HG03442 (cell line): ENCODE results near the gene THEMIS.
"Not testable (repeated sequence)": the region's sequence is repeated elsewhere in the genome, so short reads cannot be mapped to it uniquely, and the experiment has no call there.

Experiments used
- ATAC-seq: cut with Tn5 transposase; IDR thresholded peaks from one replicate; pipeline ENCODE4 v1.9.1; 2021; ENCODE audit warnings: mild to moderate bottlenecking, moderate library complexity; ENCODE audit not compliant: unreplicated experiment

The THEMIS gene

DNA sequence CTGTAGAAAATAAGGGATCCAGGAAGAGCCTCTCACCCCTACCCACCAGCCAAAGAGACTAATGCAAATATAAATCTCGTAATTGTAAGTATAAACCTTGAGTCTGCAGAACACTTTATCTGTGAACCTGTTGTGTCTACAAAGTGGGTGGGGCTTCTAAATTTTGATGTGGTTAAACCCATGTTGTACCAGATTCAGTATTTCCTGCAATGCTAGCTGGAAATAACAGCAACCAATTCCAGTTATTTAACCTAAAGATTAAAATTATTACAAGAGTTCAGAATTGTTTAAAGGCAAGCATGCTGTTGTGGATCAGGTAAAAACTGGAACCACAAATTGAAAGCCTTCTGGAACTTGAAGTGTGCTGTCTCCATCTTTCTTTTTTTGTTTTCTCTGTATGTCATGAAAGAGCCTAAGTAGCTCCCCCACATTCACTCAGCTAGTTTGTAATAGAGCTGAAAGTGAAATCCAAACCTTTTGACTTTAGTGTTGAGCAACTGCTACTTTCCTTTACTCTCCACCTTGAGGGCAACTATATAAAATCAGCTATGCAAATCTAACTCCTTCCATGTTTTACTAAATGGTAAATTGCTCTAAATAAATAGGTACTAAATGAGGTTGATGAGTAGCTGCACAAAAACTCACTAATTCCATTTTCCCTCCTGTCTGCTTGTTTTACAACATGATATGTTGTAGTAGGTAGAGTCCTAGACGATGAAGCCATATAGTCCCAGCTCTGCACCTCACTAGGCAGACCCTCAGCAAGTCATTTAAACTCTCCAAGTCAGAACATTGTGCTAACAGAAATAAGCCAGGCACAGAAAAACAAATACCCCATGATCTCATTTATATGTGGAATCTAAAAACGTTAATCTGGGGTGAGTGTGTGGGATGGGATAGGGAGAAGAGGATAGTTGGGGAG, 17.9 kb upstream of the THEMIS start:
- ATAC-seq, result no peak

DNA sequence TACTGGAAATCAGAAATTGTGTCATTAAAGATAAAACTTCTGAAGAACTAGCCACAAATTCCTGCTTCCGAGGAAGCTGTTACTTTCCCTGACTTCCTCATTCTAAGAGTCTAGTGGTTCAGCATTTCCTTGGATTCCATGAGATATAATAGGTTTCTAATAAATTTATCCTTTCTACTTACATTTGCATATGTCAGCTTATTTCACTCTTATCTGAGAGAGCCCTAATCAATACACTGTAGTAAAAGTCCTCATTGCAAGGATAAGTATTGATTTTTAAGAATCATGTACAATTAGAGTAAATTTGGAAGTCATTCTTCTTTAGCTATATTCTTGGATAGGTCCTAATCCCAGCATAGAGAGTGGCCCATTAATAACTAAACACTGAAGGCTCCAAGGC, 16.9 kb upstream of the THEMIS start:
- no peak for ATAC-seq

DNA sequence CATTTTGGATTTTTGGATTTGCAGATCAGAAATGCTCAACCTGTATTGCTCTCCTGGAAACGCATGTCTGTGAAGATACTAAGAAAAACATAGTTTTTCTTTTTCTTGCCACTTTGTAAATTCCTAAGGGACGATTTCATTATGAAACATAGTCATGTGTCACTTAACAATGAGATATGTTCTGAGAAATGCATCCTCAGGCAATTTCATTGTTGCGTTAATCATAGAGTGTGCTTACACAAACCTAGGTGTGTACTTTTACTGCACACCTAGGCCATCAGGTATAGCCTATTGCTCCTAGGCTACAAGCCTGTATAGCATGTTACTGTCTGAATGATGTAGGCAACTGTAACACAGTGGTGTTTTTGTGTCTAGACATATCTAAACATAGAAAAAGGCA, 13.4 kb upstream of the THEMIS start:
- ATAC-seq, result no peak

DNA sequence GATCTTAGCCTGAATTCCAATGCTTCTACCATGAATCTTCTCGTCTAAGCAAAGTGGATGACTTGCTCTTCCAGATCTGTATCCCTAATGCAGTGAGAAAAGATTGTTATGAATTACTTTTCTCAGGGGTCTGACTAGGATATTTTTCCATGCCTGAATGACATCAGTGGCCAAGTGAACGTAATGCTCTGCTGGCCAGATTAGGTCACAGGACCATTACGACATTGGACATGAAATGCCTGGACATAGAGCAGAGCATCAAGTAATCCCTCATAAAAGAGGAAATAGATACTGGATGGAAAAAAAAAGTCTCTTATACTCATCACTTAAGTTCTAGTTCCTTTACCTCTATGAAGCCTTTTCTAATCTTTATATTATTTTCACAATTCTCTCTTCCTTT, 12.1 kb upstream of the THEMIS start:
- ATAC-seq, result no peak

DNA sequence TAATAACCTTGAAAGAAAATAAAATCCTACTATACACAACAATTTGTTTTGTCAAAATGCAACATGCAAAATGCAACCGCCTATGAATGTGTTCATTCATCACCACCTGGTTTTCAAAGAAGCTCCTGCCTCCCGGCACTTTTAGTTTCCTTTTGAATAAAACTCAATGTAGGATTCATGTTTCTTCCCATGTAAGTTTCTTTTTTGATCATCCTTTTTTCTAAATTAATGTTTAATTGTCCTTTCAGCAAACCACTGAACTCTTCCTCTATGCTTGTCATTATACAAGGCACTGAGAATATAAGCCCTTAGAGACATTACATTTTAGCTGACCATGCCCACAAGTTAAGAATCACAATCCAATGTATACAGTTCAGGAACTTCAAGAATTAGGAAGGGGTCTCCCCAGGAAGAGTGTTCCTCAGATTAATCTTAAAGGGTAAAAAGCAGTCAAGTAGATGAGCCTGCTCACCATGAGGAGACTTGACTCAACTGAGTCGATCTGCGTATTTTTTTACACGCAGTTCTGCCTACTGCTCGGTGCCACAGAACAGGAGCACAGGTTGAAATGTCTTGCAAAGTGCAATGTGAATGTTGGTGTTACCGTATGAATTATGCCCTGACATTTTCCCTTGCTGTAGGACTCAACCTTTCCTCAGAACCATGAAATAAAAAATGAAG, 7.2 kb upstream of the THEMIS start:
- ATAC-seq, result peak; percentile 80

DNA sequence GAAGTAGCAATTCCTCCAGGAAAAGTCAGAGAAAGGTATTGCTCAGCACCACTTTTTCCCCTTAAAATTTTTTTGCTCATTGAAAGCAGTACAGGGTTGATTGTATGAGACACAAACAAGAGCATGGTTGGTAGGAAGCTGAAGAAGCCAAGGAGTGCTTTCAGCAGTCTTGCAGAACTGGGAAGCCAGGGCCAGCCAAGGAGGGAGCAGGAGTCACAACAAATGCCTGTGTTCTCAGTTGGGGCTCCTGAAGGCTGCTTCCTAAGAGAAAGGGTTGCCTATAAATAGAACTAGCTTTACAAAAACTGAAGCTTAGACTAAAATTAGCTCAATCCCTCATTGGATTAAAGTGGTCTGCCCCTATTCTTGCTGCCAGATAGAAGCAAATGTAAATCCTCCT, 3.3 kb upstream of the THEMIS start:
- no peak for ATAC-seq

DNA sequence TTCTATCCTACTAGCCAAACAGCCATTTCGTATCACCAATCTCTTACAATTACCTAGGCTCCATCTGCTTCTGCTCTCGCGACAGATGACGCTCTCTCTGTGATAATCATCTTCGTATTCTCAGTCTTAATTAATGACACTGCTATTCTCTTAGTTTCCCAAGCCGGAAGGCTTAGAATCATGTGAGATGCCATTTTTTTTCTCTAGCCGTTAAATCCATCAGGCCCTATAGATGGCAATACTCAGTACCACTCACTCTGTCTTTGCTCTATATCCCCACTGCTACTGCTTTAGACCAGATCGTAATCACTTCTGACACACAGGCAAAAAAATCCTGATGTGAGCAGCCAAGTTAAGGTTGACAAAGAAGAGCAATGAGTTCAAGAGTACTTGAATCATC, 2.1 kb upstream of the THEMIS start:
- ATAC-seq, result no peak

DNA sequence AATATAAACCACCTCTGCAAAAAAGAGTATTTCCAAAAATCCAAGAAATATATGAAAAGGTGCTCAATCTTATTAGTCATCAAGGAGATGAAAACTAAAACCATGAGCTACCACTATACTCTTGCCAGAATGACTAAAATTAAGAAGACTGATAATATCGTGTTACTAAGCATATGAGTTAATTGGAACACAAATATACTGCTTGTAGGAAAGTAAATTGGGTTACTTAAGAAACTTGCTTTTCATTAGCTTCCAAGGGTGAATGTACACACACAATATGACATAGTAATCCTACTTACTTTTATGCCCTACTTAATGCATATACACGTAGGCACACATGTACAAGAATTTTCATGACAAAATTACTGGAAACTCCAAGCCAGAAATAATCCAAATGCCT, 3.4 kb downstream of the THEMIS start:
- no peak for ATAC-seq

DNA sequence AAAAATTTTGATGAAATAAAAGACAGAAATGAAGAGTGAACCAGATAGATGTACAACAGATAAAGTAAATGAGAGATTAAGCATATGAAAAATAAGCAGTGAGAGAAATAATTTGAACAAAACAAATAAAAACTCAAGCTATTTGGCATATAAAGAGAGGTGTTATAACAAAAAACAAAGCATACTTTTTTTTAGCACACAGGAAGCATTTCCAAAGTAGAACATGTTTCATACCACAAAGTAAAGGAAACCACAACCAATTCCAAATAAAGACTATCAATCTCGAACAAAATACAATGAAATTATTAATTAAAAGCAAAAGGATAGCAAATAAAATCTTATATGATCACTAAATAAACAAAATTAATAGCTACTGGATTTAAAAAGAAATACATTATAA, 6.8 kb downstream of the THEMIS start:
- no peak for ATAC-seq

DNA sequence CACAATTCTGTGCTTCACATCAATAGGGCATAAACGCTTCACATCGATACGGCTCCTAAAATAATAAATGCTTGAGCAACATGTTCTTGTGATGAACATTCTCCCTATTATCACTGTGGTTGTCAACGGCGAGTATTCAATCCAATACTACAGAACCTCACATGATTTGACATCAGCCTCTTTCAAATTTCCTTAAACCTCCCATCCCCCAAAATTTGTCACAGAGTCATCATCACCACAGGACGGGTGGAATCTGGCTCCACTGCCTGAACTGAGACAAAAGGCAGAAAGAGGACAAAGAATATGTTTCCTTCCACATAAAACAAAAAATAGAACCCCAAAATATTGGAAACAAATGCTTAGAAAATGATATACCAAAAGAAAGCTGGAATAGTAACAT, 7.3 kb downstream of the THEMIS start:
- no peak for ATAC-seq

DNA sequence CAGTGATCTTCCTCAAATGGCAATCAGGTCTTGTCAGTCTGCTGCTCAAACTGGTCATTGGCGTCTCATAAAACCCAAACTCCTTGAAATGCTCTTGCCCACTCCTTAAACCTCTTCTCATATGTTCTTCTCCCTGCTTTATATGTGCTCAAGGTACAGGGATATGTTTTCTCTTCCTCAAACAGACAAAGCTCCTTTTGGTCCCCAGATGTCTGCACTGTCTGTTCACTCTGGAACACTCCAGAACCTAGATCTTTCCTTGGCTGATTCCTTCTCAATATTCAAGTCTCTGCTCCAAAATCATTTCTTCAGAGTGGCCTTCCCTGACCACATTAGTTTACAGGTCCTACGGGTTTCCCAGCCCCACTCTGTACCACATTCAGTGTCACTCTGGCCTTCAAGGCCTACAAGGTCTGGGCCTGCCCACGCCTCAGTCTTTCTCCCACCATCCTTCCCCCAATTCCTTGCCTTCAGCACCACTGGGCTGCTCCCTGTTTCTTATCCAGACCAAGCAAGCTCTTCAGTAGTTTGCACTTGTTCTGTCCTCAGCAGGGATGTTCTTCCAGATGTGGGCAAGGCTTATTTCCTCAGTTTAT, 9.0 kb downstream of the THEMIS start:
- ATAC-seq, result no peak

DNA sequence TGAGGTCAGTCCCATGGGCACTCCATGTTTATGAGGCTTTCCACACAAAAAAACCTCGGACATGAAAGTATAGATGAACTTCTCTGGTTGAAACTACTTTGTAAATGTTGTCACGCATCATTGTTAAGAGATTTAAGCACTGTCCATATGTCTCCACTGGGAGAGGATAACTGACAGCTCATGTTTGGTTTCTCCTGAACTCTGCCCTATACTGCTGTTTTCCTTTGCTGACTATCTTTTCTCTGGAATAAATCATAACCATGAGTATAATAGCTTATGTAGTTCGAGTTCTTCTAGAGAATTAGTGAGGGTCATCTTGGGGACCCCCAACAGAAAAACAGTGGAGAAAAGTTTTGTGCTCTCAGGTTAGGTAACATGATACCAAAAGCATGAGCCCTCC, 14.3 kb downstream of the THEMIS start:
- no peak for ATAC-seq

DNA sequence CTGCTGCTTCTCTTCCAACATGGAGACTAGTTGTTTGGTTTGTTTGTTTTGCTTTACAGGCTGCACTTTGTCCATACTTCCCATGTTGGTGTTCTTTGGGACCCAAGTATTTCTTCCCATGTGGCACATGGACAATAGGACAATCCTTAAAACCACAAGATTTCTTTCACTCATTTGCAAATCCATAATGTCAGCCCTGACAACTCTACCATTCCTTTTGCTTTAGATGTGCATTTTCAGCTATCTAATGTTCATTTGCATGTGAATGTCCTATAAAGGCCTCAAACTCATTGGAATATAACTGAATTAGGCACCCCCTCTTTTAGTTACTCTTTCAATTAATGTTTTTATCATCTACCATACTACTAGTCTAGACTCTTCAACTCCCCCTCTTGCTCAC, 16.7 kb downstream of the THEMIS start:
- ATAC-seq, result no peak

DNA sequence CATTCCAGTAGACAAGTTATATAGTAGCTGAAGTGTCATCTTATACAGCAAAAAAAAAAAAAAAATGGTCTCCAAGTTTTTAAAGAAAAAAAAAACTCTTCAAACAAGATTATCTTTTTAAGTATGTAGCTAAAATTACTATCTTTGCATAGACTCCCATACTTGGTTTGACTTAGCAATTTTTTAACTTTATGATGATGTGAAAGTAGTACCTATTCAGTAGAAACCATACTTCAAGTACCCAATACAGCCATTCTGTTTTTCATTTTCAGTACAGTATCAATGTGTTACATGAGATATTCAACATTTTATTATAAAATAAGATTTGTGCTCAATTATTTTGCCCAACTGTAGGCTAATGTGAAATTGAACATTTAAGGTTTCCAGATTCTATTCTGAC, 18.9 kb downstream of the THEMIS start:
- ATAC-seq, result not testable (repeated sequence)

DNA sequence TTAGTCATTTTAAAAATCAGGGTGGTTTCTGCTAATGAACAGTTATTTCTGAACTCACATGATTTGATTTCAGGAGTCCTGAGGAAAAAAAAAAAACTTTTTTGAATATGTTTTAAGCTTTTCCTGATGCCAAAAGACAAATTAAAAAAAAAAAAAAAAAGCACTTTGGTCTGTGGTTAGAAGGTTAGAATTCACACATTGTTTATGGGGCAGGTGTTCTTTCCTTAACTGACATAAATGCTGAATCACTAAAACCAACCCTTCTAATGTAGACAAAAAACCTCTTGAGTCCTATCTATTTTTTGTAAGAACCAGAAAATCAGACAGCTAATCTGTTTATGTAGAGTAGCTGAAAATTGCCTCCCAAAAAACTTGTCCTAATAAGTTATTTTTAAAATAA, 20.4 kb downstream of the THEMIS start:
- no peak for ATAC-seq

DNA sequence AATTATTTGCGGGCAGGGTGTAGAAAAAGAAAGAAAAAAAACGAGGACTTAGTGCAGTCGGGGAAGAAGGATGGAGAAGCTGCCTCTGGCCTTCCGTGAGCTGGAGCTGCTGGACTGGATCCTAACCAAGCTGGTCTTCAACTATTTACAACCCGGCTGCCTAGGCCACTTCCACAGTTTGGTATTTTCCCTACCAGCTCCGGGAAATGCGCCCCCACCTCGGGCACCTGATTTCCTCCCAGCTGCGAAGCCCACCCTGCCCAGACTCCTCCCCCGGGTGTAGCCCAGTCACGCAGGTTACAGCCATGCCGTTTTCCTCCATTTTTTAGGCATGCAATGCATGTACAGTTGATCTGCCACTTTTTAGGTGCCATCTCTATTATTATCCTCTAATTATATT, 21.2 kb downstream of the THEMIS start:
- no peak for ATAC-seq

DNA sequence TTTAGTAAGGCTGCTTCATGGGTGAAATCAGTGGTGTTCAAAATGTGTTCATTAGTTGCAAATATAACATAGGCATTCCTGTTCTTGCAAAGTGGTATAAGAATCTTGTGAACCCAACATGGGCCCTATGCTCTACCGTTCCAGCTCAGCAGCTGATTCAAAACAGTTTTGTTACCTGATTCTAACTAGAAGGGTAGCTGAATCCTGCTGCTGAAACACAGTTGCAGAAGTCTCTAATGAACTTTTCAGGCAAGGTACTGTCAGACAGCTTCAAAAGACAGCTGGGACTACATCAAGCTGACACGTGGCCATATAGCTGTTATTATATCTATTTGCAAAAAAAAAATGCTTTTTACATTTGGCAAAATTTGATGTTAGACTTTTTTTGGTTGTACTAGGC, 22.7 kb downstream of the THEMIS start:
- no peak for ATAC-seq

DNA sequence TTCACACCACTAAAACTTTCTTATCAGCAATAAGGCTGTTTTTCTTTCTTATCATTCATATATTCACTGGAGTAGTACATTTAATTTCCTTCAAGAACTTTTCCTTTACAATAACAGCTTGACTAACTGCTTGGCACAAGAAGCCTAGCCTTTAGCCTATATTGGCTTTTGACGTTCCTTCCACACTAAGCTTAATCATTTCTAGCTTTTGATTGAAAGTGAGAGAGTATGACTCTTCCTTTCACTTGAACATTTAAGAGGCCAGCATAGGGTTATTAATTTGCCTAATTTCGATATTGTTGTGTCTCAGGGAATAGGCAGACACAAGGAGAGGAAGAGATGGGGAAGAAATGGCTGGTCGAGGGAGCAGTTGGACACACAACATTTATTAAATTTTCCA, 23.6 kb downstream of the THEMIS start:
- no peak for ATAC-seq

DNA sequence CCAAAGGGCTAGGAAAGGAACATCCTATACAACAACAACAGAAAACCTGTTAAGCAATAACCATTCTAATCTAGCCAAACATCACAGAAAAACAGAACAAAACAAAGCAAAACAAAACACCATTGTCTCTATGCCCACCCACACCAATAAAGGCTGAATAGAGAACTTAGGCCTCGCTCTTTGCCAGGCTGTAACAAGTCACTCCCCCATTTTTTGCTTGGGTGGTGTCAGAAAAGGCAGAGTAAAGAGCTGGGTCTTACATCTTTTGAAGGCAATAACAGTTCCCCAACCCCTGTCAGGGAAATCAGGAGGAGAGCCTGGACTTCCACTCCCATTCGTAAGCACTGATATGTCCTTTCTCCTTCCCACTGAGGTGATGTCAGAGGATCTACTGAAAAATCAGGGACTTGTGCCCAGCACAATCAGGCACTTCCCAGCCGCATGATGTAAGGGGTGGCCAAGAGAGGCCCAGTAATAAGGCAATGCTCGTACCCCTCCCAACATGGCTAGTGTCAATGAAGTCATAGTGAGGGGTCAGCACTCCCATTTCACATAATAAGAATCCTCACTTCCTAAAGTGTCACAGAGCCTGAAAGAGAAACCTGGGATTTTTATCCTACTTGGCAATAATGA, 31.0 kb downstream of the THEMIS start:
- ATAC-seq, result no peak

DNA sequence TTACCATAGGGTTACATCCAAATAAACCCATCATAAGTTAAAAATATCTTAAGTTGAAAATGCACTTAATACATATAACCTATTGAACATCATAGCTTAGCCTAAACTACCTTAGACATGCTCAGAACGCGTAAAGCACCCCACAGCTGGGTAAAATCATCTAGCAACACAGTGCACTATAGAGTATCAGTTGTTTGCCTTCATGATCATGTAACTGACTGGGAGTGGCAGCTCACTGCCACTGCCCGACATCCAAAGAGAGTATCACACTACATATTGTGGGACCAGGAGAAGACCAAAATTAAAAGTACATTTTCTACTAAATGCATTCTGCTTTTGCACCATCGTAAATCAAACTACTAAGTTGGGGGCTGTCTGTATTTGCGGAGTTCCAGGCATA, 31.7 kb downstream of the THEMIS start:
- ATAC-seq, result no peak

DNA sequence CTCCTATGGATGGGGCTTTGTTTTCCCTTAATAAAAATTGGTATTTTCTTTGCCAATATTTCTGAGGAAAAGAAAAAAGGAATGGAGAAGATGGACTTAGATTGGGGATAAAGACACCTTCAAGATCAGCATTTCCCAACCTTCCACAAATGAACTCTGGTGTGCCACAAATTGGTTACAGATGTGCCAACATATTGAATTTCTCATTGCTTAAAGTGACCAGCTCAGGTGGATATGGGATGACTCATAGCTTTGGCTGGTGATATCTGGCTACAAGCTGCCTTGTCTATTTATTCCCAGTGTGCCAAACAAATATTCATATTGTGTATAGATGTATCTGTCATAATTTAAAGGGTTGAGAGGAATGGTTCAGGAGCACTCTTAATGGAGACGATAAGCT, 32.5 kb downstream of the THEMIS start:
- no peak for ATAC-seq

DNA sequence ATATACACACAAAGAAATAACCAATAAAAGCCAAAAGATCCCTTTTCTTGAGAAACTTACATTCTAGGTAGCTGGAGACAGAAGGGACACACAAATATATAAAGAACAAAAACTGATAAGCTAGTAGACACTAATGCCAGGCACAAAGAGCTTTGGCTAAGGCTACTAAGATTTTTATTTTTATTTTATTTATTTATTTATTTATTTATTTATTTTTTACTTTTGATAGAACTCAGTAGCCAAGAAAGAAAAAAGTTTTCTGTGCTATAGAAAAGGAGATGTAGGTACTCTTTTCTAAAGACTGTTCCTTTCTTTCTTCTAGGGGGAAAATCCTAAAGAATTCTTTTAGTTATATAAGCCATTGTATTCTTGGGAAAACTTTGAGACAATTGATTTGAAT, 34.1 kb downstream of the THEMIS start:
- no peak for ATAC-seq
